ENCODE data around the gene RBM24. TPM values are rescaled to one million over a fixed set of nuclear protein-coding genes. Genes with fewer than 3 reads are reported as not detected.
A peak's percentile ranks its signal among the peaks of the same experiment; 100 is the strongest.

The RBM24 gene
- total and polyA plus RNA-seq, 2 of the 13 experiments (the other 11 are each of a cell fraction or from before 2014, with no cell fraction given): 1.5 to 14.2 TPM

DNA sequence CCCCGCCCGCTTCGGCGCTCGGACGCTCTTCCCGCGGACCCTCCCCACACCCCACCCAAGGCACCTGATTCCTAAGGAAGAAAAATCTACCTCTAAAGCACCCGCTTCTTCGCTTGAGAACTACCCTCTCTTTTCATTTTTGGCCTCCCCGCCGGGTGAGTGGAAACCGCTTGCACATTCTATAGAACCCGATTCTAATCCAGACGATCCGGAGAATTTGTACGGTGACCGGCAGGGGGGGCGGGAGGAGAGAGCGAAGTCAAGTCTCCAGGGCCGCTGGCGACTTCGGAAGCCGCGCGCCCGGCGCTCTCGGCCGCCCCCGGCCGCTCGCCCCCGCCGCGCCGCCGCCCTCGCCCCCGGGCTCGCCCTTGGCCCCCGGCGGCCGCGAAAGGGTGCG, at the start of gene RBM24 (continued):
- TF ChIP-seq, protein P1, sequence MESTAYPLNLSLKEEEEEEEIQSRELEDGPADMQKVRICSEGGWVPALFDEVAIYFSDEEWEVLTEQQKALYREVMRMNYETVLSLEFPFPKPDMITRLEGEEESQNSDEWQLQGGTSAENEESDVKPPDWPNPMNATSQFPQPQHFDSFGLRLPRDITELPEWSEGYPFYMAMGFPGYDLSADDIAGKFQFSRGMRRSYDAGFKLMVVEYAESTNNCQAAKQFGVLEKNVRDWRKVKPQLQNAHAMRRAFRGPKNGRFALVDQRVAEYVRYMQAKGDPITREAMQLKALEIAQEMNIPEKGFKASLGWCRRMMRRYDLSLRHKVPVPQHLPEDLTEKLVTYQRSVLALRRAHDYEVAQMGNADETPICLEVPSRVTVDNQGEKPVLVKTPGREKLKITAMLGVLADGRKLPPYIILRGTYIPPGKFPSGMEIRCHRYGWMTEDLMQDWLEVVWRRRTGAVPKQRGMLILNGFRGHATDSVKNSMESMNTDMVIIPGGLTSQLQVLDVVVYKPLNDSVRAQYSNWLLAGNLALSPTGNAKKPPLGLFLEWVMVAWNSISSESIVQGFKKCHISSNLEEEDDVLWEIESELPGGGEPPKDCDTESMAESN (CRISPR knock-in tag; conservative IDR thresholded peaks at IDR 0.05): no peak
- TF ChIP-seq, protein P2, sequence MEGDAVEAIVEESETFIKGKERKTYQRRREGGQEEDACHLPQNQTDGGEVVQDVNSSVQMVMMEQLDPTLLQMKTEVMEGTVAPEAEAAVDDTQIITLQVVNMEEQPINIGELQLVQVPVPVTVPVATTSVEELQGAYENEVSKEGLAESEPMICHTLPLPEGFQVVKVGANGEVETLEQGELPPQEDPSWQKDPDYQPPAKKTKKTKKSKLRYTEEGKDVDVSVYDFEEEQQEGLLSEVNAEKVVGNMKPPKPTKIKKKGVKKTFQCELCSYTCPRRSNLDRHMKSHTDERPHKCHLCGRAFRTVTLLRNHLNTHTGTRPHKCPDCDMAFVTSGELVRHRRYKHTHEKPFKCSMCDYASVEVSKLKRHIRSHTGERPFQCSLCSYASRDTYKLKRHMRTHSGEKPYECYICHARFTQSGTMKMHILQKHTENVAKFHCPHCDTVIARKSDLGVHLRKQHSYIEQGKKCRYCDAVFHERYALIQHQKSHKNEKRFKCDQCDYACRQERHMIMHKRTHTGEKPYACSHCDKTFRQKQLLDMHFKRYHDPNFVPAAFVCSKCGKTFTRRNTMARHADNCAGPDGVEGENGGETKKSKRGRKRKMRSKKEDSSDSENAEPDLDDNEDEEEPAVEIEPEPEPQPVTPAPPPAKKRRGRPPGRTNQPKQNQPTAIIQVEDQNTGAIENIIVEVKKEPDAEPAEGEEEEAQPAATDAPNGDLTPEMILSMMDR (CRISPR knock-in tag; IDR thresholded peaks at IDR 0.05): peak; percentile 64
- TF ChIP-seq, protein P3, sequence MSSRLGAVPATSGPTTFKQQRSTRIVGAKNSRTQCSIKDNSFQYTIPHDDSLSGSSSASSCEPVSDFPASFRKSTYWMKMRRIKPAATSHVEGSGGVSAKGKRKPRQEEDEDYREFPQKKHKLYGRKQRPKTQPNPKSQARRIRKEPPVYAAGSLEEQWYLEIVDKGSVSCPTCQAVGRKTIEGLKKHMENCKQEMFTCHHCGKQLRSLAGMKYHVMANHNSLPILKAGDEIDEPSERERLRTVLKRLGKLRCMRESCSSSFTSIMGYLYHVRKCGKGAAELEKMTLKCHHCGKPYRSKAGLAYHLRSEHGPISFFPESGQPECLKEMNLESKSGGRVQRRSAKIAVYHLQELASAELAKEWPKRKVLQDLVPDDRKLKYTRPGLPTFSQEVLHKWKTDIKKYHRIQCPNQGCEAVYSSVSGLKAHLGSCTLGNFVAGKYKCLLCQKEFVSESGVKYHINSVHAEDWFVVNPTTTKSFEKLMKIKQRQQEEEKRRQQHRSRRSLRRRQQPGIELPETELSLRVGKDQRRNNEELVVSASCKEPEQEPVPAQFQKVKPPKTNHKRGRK (CRISPR knock-in tag; IDR thresholded peaks at IDR 0.05): no peak
- TF ChIP-seq ZNF337 (CRISPR knock-in tag; IDR thresholded peaks at IDR 0.05; ENCODE audit: borderline replicate concordance, low read depth) (no peak), SMC3 (IDR thresholded peaks at IDR 0.05; ENCODE audit: low read length) (peak; percentile 63; the same call in 1 of the 2 replicates), JDP2 (CRISPR knock-in tag; IDR thresholded peaks at IDR 0.05; ENCODE audit: borderline replicate concordance) (no peak), CBFB (CRISPR knock-in tag; IDR thresholded peaks at IDR 0.05) (no peak), ZNF17 (CRISPR knock-in tag; IDR thresholded peaks at IDR 0.05) (no peak), ZNF264 (CRISPR knock-in tag; IDR thresholded peaks at IDR 0.05) (0 out of 2 replicates have a peak, but pooled peaks have one; percentile 2), RAD21 (CRISPR knock-in tag; IDR thresholded peaks at IDR 0.05) (peak; percentile 67), GATA4 (IDR thresholded peaks at IDR 0.05; ENCODE audit: borderline replicate concordance, low read depth) (no peak), ZSCAN20 (CRISPR knock-in tag; IDR thresholded peaks at IDR 0.05; ENCODE audit: borderline replicate concordance) (peak; percentile 74; the same call in 1 of the 2 replicates), PHF21A (CRISPR knock-in tag; IDR thresholded peaks at IDR 0.05) (no peak)
- TF ChIP-seq, protein P4, sequence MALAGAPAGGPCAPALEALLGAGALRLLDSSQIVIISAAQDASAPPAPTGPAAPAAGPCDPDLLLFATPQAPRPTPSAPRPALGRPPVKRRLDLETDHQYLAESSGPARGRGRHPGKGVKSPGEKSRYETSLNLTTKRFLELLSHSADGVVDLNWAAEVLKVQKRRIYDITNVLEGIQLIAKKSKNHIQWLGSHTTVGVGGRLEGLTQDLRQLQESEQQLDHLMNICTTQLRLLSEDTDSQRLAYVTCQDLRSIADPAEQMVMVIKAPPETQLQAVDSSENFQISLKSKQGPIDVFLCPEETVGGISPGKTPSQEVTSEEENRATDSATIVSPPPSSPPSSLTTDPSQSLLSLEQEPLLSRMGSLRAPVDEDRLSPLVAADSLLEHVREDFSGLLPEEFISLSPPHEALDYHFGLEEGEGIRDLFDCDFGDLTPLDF (CRISPR knock-in tag; IDR thresholded peaks at IDR 0.05): no peak
- TF ChIP-seq, protein P5, sequence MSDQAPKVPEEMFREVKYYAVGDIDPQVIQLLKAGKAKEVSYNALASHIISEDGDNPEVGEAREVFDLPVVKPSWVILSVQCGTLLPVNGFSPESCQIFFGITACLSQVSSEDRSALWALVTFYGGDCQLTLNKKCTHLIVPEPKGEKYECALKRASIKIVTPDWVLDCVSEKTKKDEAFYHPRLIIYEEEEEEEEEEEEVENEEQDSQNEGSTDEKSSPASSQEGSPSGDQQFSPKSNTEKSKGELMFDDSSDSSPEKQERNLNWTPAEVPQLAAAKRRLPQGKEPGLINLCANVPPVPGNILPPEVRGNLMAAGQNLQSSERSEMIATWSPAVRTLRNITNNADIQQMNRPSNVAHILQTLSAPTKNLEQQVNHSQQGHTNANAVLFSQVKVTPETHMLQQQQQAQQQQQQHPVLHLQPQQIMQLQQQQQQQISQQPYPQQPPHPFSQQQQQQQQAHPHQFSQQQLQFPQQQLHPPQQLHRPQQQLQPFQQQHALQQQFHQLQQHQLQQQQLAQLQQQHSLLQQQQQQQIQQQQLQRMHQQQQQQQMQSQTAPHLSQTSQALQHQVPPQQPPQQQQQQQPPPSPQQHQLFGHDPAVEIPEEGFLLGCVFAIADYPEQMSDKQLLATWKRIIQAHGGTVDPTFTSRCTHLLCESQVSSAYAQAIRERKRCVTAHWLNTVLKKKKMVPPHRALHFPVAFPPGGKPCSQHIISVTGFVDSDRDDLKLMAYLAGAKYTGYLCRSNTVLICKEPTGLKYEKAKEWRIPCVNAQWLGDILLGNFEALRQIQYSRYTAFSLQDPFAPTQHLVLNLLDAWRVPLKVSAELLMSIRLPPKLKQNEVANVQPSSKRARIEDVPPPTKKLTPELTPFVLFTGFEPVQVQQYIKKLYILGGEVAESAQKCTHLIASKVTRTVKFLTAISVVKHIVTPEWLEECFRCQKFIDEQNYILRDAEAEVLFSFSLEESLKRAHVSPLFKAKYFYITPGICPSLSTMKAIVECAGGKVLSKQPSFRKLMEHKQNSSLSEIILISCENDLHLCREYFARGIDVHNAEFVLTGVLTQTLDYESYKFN (CRISPR knock-in tag; conservative IDR thresholded peaks at IDR 0.05): 0 out of 2 replicates have a peak, but pooled peaks have one; percentile 6

Data from HepG2 (cell line).